GM15510 (cell line): Measurements from ENCODE around the gene MRGPRE.

Experiments
- POLR2A ChIP-seq: IDR thresholded peaks from 3 replicates; pipeline ENCODE4 v1.6.1; 2011; ENCODE audit warnings: borderline replicate concordance; ENCODE audit not compliant: insufficient read length; ENCODE audit errors: extremely low read depth

Gene MRGPRE

GRCh38 chr11:3217818-3218482 is 14.3 kb downstream of the MRGPRE start:
- TF ChIP-seq POLR2A, result no peak

GRCh38 chr11:3216027-3216525 is 16.1 kb downstream of the MRGPRE start:
- TF ChIP-seq POLR2A, result no peak

- TF ChIP-seq POLR2A, result no peak
Observed at GRCh38 chr11:3215346-3216026, 16.7 kb downstream of the MRGPRE start.

GRCh38 chr11:3214420-3214699 is 17.9 kb downstream of the MRGPRE start:
- TF ChIP-seq POLR2A, result no peak

GRCh38 chr11:3213659-3214419 is 18.4 kb downstream of the MRGPRE start:
- TF ChIP-seq POLR2A, result no peak

- no peak for TF ChIP-seq POLR2A
Observed at GRCh38 chr11:3208272-3208671, 23.9 kb downstream of the MRGPRE start.

- TF ChIP-seq POLR2A, result no peak
Observed at GRCh38 chr11:3207526-3208189, 24.6 kb downstream of the MRGPRE start.

GRCh38 chr11:3206922-3207204 is 25.4 kb downstream of the MRGPRE start:
- TF ChIP-seq POLR2A, result no peak

- no peak for TF ChIP-seq POLR2A
Observed at GRCh38 chr11:3206156-3206921, 25.9 kb downstream of the MRGPRE start.

GRCh38 chr11:3205261-3206155 is 26.7 kb downstream of the MRGPRE start:
- no peak for TF ChIP-seq POLR2A

GRCh38 chr11:3204141-3205015 is 27.8 kb downstream of the MRGPRE start:
- TF ChIP-seq POLR2A, result no peak

GRCh38 chr11:3203221-3204043 is 28.8 kb downstream of the MRGPRE start:
- no peak for TF ChIP-seq POLR2A
